Glomerular visceral epithelial cell (primary cell): Measurements from ENCODE around the gene FUT6.
"Not testable (repeated sequence)": the region's sequence is repeated elsewhere in the genome, so short reads cannot be mapped to it uniquely, and the experiment has no call there.

Experiments used
- DNase-seq: peaks from one replicate; pipeline ENCODE4 v3.0.0-alpha.2; 2016; ENCODE audit errors: extremely low spot score

The FUT6 gene

DNA sequence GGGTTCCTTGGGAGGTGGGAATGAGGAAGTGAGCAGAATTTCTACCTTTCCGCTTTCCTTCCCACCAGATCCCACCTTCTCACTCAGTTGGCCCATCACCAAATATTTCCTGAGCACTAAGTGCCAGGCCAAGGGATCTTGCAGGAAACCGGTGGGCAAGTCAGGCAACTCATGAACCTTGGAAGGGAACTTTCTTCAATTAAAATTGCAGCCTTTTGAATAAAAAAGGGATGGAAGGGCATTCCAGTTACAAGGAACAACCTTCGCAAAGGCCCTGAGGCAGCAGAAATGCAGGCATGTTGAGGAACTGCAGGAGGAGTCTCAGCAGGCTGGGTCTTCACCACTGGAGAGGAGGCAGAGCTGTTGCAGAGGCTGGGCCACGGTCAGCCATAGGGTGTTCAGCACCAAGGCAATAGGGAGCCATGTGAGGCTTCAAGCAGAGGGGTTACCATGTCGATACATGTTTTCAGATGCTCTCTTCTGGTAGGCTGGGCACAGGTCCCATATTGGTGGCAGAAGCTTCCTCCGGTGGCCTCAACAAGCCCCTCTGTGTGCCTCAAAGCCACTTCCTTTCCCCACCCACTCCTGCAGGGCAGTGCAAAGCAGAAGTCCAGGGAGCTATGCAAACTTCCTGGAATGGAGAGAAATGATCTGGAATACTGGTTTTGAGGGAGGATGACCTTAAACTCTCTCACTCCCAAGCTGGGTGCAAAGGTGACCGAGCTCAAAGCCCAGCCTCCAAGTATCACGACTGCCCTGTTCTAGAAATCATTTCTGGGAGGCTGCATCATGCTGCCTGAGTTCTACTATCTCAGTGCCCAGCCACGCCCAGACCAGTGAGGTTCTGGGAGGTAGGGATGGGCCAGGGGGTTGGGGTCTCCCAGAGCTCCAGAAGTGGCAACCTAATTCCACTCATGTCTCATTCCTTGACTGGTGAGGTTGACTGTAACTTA is at the start of gene FUT6:
Gene FUT6 (minus strand): TSS at position 638 of the 953 bp plus-strand sequence. CDS start 7,135 bp downstream, outside the sequence.
- no peak for DNase-seq

DNA sequence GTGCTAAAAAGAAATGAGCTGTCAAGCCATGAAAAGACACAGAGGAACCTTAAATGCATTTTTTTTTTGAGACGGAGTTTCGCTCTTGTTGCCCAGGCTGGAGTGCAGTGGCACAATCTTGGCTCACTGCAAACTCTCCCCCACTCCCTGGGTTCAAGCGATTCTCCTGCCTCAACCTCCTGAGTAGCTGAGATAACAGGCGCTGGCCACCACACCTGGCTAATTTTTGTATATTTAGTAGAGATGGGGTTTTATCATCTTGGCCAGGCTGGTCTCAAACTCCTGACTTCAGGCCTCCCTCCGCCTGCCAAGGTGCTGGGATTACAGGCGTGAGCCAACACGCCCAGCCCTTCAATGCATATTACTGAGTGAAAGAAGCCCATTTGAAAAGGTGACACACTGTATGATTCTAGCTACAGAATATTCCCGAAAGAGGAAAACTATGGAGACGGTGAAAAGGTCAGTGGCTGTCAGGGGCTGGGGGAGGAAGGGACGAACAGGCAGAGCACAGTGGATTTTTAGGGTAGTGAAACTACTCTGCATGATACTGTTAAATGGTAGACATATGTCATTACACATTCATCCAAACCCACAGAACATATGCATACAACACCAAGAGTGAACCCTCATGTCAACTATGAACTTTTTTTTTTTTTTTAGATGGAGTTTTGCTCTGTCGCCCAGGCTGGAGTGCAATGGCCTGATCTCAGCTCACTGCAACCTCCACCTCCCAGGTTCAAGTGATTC is 44.7 kb upstream of the FUT6 start:
- not testable (repeated sequence) for DNase-seq

- DNase-seq = not testable (repeated sequence)
Observed at GRCh38 chr19:5883157-5883873, 43.8 kb upstream of the FUT6 start.

- no peak for DNase-seq
Observed at GRCh38 chr19:5882421-5882968, 43.0 kb upstream of the FUT6 start.

- no peak for DNase-seq
Observed at GRCh38 chr19:5881543-5882299, 42.2 kb upstream of the FUT6 start.

DNA sequence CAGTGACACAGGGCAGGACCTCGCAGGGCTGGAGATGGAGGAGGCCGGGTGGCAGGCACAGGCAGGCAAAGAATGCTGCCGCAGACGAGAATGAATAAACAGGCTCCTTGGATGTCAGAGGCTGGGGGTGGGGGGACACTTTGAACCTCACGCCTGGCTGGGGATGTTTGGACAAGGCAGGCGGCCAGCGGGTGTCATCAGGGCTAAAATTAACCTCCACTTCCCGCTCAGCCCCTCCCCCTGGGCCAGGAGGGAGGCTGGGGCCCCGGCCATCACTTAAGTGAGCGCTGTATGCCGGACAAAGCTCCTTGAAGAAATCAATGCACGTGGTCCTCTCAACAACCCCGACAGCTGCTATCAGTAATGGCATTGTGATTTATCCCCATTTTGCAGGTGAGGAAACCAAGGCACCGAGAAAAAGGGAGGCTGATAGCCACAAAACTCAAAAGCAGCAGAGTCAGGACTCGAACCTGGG is 41.1 kb upstream of the FUT6 start:
- peak; percentile 71 for DNase-seq

GRCh38 chr19:5880196-5880595 is 40.7 kb upstream of the FUT6 start:
- no peak for DNase-seq

DNA sequence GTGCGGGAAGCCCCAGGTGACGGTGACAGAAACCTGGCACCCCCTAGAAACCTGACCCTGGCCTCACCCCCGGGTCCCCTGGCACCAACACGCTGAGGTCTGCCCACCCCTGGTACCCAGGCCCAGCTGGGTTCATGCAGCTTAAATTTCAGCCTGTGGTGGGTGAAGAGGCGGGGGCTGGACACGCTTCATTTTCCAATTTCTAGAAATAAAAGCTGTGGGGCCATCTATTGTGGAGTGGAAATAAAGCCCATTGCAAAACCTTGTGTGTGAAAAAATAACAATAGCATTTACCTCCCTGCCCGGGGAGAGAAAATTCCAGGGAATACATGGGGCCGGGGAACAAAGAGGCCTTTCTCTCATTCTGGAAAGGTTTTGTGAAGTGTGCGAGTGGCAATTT is 38.4 kb upstream of the FUT6 start:
- no peak for DNase-seq

GRCh38 chr19:5877427-5877826 is 37.9 kb upstream of the FUT6 start:
- no peak for DNase-seq

DNA sequence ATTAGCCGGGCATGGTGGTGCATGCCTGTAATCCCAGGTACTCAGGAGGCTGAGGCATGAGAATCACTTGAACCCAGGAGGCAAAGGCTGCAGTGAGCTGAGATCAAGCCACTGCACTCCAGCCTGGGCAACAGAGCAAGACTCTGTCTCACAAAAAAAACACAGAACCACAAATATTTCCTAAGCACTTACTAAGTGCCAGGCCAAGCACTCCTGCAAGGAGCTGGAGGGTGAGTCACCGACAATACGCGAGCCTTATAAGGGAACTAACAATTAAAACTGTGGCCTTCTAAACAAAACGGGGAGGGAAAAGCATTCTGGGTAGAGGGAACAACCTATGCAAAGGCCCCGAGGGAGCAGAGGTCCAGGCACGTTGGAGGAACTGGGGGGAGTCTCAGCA is 35.0 kb upstream of the FUT6 start:
- DNase-seq = peak; percentile 38

GRCh38 chr19:5873617-5874199 is 34.2 kb upstream of the FUT6 start:
- DNase-seq = no peak

DNA sequence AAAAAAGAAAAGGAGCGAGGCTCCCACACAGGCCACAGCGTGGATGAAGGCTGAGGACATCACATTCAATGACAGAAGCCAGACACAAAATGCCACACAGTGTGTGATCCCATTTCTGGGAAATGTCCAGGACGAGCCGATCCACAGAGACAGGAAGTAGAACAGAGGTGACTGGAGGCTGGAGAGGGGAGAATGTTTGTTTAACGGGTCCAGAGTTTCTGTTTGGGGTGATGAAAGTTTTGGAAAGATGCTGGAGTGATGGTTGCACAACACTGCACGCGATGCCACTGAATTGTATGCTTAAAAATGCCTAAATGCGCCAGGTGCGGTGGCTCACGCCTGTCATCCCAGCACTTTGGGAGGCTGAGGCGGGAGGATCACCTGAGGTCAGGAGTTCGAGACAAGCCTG is 31.5 kb upstream of the FUT6 start:
- no peak for DNase-seq

DNA sequence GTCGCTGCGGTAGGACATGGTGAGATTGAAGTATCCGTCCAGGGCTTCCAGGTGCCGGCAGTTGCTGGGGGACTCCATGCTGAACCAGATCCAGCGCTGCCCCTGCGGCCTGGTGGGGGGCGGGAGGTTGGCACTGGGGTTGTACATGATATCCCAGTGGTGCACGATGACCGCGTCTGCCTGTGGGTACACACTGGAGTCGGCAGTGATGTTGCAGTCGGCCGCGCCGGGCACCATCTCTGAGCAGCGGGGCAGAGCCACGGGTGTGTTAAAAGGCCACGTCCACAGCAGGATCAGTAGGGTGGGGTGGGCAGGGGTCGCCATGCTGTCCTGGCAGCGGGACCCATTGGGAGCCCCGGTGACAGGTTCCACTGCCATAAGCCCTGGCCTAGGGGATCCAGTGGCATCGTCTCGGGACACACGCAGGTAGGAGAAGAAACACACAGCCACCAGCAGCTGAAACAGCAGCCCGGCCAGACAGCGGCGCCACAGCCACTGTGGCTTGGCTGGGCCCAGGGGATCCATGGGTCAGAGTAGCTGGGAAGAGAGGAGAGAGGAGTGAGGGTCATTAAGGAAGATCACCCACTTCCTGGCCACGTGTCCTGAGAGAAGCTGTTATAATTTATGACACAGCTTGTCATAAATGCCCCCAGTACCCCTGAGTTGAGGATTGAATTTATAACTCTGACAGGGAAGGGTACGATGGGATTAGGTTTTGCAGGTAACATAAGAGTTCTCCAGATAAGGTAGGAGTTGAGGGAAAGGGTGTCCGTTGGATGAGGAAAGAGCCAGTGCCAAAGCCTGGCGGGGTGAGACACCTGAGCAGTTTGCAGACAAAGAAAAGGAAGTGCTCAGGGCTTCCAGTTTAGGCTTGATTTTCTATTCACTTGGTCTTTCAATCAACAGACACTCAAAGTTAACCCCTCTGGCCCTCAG is 28.0 kb upstream of the FUT6 start:
- no peak for DNase-seq

DNA sequence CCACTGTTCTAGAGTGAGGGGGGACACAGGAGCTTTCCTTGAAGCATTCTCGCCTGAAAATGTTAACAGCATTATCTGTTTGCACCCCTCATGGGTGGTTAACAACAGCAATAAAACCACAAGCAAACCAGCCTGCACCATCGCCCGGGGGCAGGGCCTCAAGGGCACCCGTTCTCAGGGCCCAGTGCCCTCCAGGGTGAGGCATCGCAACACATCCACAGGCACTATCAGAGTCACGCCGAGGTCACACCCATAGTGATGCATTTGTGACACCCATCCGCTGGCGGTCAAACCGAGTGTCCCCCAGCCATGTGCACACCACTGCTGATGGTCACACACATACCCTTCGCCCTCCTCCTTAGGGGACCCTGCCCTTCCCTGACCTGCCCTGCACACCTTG is 26.3 kb upstream of the FUT6 start:
- DNase-seq = no peak

GRCh38 chr19:5864725-5865486 is 25.4 kb upstream of the FUT6 start:
- no peak for DNase-seq

DNA sequence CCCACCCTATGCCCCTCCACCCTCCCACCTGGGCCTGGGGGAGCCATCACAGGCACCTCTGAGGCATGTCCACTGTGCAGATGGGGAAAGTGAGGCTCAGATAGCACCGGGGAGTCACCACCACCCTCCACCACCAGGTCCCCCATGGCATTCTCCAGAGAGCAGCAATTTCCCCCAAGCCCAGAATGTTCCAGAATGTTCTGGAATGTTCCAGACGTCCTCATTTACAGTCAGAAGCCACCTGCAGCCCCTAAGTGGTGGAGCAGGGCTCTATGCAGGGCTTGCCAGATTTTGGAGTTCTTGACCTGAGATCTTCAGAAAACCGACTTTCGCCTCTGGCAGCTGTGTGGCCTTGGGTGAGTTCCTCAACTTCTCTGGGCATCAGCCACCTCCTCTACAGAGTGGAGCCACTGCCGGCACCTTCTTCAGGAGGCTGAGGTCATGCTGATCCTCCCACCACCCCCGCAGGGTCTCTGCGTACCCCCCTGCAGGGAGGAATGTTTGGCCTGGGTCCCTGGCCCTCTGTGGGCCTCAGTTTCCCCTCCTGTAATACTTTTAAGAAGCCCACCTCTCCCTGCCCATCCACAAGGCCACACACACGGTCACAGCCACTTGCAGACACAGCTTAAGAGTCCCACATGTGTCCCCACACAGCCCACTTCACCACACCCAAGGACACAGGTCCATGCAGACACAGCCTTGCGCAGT is 24.7 kb upstream of the FUT6 start:
- DNase-seq = no peak

- no peak for DNase-seq
Observed at GRCh38 chr19:5863030-5863665, 23.6 kb upstream of the FUT6 start.
